HEK293T (cell line): ENCODE results near the gene PTPN12.
A peak's percentile ranks its signal among the peaks of the same experiment; 100 is the strongest.

Source experiments
- CTCF ChIA-PET: fragments of 350-600 bp; formaldehyde crosslinking; extraction: SDS; loops from one replicate; lab custom pipeline; 2021; ENCODE audit warnings: antibody characterized with exemption, inconsistent platforms; lab: Yijun Ruan, JAX
- POLR2A ChIA-PET: fragments of 350-600 bp; formaldehyde crosslinking; extraction: SDS; loops from one replicate; lab custom pipeline; 2020; ENCODE audit warnings: antibody characterized with exemption, inconsistent platforms; lab: Yijun Ruan, JAX
- DNase-seq: peaks from one replicate; pipeline ENCODE4 v3.0.0; 2012; ENCODE audit warnings: mixed read lengths; ENCODE audit errors: extremely low spot score
- ARNT ChIP-seq: fragments of 450-650 bp; IDR thresholded peaks from 2 replicates; pipeline ENCODE4 v1.6.1; 2017; ENCODE audit warnings: mild to moderate bottlenecking
- BHLHE40 ChIP-seq: fragments of 450-650 bp; IDR thresholded peaks from 2 replicates; pipeline ENCODE4 v1.6.1; 2016; ENCODE audit warnings: mild to moderate bottlenecking, moderate library complexity, borderline replicate concordance
- CTBP1 ChIP-seq: fragments of 450-650 bp; IDR thresholded peaks from 2 replicates; pipeline ENCODE4 v1.6.1; 2016; ENCODE audit warnings: borderline replicate concordance
- ELF4 ChIP-seq: fragments of 450-650 bp; IDR thresholded peaks from 2 replicates; pipeline ENCODE4 v1.6.1; 2017; ENCODE audit warnings: antibody characterized with exemption
- FOXA1 ChIP-seq: fragments of 450-650 bp; IDR thresholded peaks from 2 replicates; pipeline ENCODE4 v1.6.1; 2016; ENCODE audit warnings: mild to moderate bottlenecking
- FOXK2 ChIP-seq: fragments of 450-650 bp; IDR thresholded peaks from 2 replicates; pipeline ENCODE4 v1.6.1; 2016; ENCODE audit warnings: mild to moderate bottlenecking
- FOXM1 ChIP-seq: fragments of 450-650 bp; IDR thresholded peaks from 2 replicates; pipeline ENCODE4 v1.6.1; 2017; ENCODE audit warnings: mild to moderate bottlenecking, borderline replicate concordance
- HDGF ChIP-seq: fragments of 450-650 bp; IDR thresholded peaks from 2 replicates; pipeline ENCODE4 v1.6.1; 2017; ENCODE audit warnings: antibody characterized with exemption, borderline replicate concordance
- L3MBTL2 ChIP-seq: fragments of 450-650 bp; conservative IDR thresholded peaks from 2 replicates; pipeline ENCODE4 v1.6.1; 2016; ENCODE audit warnings: mild to moderate bottlenecking
- LEF1 ChIP-seq: fragments of 450-650 bp; IDR thresholded peaks from 2 replicates; pipeline ENCODE4 v1.6.1; 2017; ENCODE audit warnings: mild to moderate bottlenecking, borderline replicate concordance
- NFRKB ChIP-seq: fragments of 450-650 bp; IDR thresholded peaks from 2 replicates; pipeline ENCODE4 v1.6.1; 2016; ENCODE audit warnings: mild to moderate bottlenecking, moderate library complexity
- SP1 ChIP-seq: fragments of 450-650 bp; IDR thresholded peaks from 2 replicates; pipeline ENCODE4 v1.6.1; 2017
- SUZ12 ChIP-seq: fragments of 450-650 bp; IDR thresholded peaks from 2 replicates; pipeline ENCODE4 v1.6.1; 2016; ENCODE audit warnings: mild to moderate bottlenecking
- TARDBP ChIP-seq: fragments of 450-650 bp; IDR thresholded peaks from 2 replicates; pipeline ENCODE4 v1.6.1; 2016
- ZNF384 ChIP-seq: fragments of 450-650 bp; IDR thresholded peaks from 2 replicates; pipeline ENCODE4 v1.6.1; 2016
- TF ChIP-seq, protein P1 (sequence below): fragments of 450-650 bp; IDR thresholded peaks from 2 replicates; pipeline ENCODE4 v1.6.1; 2016

PTPN12 gene

DNA sequence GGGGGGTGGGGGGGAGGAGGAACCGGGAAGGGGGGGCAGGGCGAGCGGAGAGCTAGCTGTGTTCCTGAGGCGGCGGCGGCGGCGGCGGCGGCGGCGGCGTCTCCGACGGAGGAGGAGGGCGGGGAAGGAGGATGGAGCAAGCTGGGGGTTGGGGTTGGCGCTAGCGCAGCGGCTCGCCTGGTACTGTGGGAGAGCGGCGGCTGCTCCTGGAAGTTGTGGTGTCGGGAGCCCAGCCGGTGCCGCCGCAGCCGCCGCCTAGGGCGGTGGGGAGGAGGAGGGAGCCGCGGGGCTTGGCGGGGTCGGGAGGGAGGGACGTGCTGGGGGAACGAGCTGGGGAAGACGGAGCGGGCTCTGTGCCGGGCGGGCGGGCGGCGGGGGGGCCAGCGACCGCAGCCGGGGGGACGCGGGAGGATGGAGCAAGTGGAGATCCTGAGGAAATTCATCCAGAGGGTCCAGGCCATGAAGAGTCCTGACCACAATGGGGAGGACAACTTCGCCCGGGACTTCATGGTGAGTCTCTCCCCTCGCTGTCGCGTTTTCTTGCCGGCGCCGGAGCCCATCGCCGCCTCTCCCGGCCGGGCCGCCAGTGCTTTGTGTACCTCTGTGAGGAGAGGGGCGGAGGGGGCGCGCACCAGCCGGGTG lies at the start of gene PTPN12:
TSS of gene PTPN12 (plus strand) at position 160 of the 642 bp plus-strand sequence. CDS start at position 412, 252 bp downstream.
- POLR2A ChIA-PET = interaction anchor here (0.5 to 2.0 kb wide), 5 partner anchors 9 to 108 kb away, joined by 3 to 9 read pairs (median 3); no protein-coding TSS in a partner anchor

DNA sequence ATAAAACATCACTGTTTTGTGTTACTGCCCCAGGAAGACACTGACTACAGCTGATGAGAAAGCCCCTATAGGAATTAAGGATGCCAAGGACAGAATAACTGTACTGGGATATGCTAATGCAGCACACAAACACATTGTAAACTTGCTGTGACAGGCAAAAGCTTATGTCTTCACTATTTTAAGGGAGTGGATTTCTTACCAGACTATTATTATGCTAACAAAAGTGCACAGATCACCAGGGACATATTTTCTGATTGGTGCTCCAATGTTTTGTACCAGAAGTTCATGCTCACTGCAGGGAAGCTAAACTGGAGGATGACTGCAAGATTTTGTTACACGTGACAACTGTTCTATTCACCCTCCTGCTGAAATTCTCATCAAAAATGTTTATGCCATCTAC lies 48.1 kb upstream of the PTPN12 start:
- CTCF ChIA-PET = no interaction called here
- POLR2A ChIA-PET = no interaction called here
- TF ChIP-seq HDGF = no peak
- TF ChIP-seq LEF1 = no peak
- TF ChIP-seq ZNF384 = no peak
- TF ChIP-seq CTBP1 = no peak
- no peak for TF ChIP-seq BHLHE40
- TF ChIP-seq L3MBTL2 = no peak
- TF ChIP-seq SP1 = no peak
- no peak for TF ChIP-seq ELF4
- TF ChIP-seq TARDBP = no peak
- TF ChIP-seq FOXK2 = no peak
- no peak for TF ChIP-seq NFRKB
- TF ChIP-seq, protein P1, sequence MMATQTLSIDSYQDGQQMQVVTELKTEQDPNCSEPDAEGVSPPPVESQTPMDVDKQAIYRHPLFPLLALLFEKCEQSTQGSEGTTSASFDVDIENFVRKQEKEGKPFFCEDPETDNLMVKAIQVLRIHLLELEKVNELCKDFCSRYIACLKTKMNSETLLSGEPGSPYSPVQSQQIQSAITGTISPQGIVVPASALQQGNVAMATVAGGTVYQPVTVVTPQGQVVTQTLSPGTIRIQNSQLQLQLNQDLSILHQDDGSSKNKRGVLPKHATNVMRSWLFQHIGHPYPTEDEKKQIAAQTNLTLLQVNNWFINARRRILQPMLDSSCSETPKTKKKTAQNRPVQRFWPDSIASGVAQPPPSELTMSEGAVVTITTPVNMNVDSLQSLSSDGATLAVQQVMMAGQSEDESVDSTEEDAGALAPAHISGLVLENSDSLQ = no peak
- TF ChIP-seq ARNT = no peak
- TF ChIP-seq FOXM1 = no peak
- no peak for TF ChIP-seq SUZ12
- TF ChIP-seq FOXA1 = no peak
- no peak for DNase-seq

More for the DNA sequence above, at the start of gene PTPN12:
- DNase-seq = peak; percentile 67
- CTCF ChIA-PET = no interaction called here
- TF ChIP-seq SP1 (no peak), FOXK2 (no peak), HDGF (no peak)

DNA sequence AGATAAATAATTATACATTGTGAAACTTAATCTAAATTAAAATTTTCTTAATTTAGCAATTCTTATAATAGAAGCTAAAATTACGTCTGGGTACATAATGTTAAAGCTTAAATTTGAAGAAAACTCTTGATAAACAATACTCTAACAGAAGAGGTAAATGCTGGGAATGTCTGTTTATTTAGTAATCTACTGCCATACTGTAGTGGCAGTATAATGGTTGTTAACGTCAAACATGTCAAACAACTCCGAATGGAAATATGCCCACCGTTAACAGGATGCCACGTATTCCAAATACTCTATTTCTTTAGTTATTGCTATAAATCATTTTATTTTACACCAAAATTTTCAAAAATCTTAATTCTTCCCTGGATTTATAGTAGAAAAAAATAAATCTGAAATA lies 40.0 kb upstream of the PTPN12 start:
- ChIA-PET CTCF (no interaction called here), POLR2A (no interaction called here)
- TF ChIP-seq FOXA1 = no peak
- no peak for TF ChIP-seq LEF1
- TF ChIP-seq FOXK2 = no peak
- no peak for TF ChIP-seq TARDBP
- TF ChIP-seq, protein P1 = no peak
- no peak for TF ChIP-seq CTBP1
- TF ChIP-seq SP1 = no peak
- no peak for TF ChIP-seq NFRKB
- TF ChIP-seq HDGF = no peak
- TF ChIP-seq BHLHE40 = no peak
- TF ChIP-seq FOXM1 = no peak
- TF ChIP-seq SUZ12 = no peak
- no peak for TF ChIP-seq ARNT
- no peak for TF ChIP-seq L3MBTL2
- TF ChIP-seq ELF4 = no peak
- DNase-seq = no peak

DNA sequence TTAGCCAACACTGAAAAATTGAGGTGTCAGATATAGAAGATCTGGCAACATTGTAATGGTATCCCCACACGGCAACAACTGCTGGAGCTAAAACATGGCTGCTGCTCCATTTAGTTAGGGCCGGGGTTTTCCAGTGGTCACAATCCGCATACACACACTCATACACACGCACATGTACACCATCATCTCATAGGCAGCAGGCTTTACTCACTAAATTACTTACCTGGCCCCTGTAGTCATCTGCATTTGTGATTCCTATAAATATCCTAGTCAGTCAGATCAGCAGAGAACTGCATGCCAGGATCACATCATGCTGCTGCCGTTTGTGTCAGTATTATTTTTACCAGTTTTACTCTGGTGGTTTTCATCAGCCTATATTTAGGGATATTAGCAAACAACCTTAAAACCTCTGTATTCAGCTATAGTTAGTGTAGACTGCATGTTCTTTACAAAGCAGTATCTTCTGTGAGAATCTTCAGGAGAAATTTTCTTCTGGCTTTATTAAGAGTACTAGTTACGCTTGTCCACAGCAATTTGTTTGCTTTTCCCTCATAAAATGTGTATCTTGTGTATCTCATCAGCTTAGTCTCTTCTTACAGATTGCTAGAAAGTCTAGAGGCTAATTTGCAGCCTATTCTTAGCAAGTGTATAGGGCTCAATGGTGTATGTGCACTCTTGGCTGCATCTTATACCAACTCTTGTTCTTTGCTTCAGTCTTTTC lies 38.3 kb upstream of the PTPN12 start:
- DNase-seq = no peak
- CTCF ChIA-PET = no interaction called here
- no peak for TF ChIP-seq FOXM1
- TF ChIP-seq TARDBP = no peak
- no peak for TF ChIP-seq NFRKB
- POLR2A ChIA-PET = no interaction called here

DNA sequence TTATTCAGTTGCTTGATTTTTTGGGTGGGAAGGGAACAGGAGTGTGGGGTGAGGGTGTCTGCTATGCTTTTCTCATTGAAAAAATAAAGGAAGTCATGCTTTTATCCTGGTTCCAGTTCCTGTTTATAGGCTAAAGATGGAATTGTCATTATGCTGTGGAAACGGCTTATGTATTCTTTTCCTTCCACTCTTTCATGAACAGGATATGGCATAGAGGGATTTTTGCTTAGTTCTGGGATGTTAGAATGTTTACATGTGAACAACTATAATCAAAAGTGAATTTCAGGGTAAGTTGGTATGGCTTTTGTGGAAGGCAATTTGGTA lies 35.9 kb upstream of the PTPN12 start:
- ChIA-PET CTCF (no interaction called here), POLR2A (no interaction called here)
- TF ChIP-seq ELF4 = no peak
- TF ChIP-seq HDGF = no peak
- TF ChIP-seq ZNF384 = no peak
- TF ChIP-seq NFRKB = no peak
- TF ChIP-seq L3MBTL2 = no peak
- TF ChIP-seq SP1 = no peak
- TF ChIP-seq CTBP1 = no peak
- TF ChIP-seq TARDBP = no peak
- TF ChIP-seq FOXM1 = no peak
- no peak for TF ChIP-seq LEF1
- no peak for TF ChIP-seq BHLHE40
- TF ChIP-seq SUZ12 = no peak
- TF ChIP-seq FOXK2 = no peak
- no peak for TF ChIP-seq FOXA1
- TF ChIP-seq, protein P1 = no peak
- no peak for DNase-seq

DNA sequence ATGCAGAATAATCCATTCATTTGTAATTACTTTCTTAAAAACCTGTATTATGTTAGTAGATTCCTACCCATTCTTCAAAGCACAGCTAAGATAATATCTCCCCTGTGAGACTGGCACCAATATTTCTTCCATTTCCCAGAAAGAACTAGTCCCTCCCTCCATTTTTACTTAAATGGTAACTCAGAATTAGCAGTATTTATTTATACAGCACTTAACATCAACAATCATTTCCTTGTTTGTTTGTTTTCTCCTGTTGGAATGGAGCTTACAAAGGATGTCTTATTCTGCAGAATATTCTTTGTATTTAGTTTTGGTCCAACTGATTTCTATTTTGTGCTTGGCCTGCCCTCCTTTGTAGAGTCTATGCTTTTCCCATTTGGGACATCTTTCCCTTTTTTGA lies 32.1 kb upstream of the PTPN12 start:
- no peak for TF ChIP-seq SP1
- TF ChIP-seq ARNT = no peak
- TF ChIP-seq TARDBP = no peak
- DNase-seq = no peak
- CTCF ChIA-PET = no interaction called here
- POLR2A ChIA-PET = no interaction called here
